AG20443 (cell line): ENCODE data around the gene DHTKD1.
"Not testable (repeated sequence)": the region's sequence is repeated elsewhere in the genome, so short reads cannot be mapped to it uniquely, and the experiment has no call there.

Experiments used
- DNase-seq: peaks from one replicate; pipeline ENCODE4 v3.0.0; 2012; ENCODE audit warnings: low spot score, mixed read lengths

DHTKD1 gene

GRCh38 chr10:12062754-12063482 is 5.8 kb upstream of the DHTKD1 start:
- DNase-seq = no peak

GRCh38 chr10:12063483-12063818 is 5.3 kb upstream of the DHTKD1 start:
- no peak for DNase-seq

- DNase-seq = peak; percentile 42
Observed at GRCh38 chr10:12067336-12067735, 1.4 kb upstream of the DHTKD1 start.

GRCh38 chr10:12071441-12071840 is 2.7 kb downstream of the DHTKD1 start:
- DNase-seq = not testable (repeated sequence)

GRCh38 chr10:12073526-12073925 is 4.8 kb downstream of the DHTKD1 start:
- peak; percentile 69 for DNase-seq

- no peak for DNase-seq
Observed at GRCh38 chr10:12077580-12078180, 8.9 kb downstream of the DHTKD1 start.

GRCh38 chr10:12081470-12081869 is 12.7 kb downstream of the DHTKD1 start:
- DNase-seq = no peak

GRCh38 chr10:12081879-12082557 is 13.3 kb downstream of the DHTKD1 start:
- DNase-seq = peak; percentile 17

GRCh38 chr10:12088919-12089318 is 20.2 kb downstream of the DHTKD1 start:
- no peak for DNase-seq

GRCh38 chr10:12091421-12091820 is 22.7 kb downstream of the DHTKD1 start:
- DNase-seq = no peak

GRCh38 chr10:12097361-12097760 is 28.6 kb downstream of the DHTKD1 start:
- DNase-seq = not testable (repeated sequence)

GRCh38 chr10:12097791-12098190 is 29.0 kb downstream of the DHTKD1 start:
- DNase-seq = no peak

- no peak for DNase-seq
Observed at GRCh38 chr10:12098966-12099365, 30.2 kb downstream of the DHTKD1 start.

GRCh38 chr10:12103802-12104201 is 35.0 kb downstream of the DHTKD1 start:
- DNase-seq = no peak

- no peak for DNase-seq
Observed at GRCh38 chr10:12107781-12108180, 39.0 kb downstream of the DHTKD1 start.

GRCh38 chr10:12109286-12109685 is 40.5 kb downstream of the DHTKD1 start:
- no peak for DNase-seq

- DNase-seq = no peak
Observed at GRCh38 chr10:12111528-12111927, 42.8 kb downstream of the DHTKD1 start.

GRCh38 chr10:12113627-12114026 is 44.9 kb downstream of the DHTKD1 start:
- DNase-seq = no peak

- no peak for DNase-seq
Observed at GRCh38 chr10:12121673-12122072, 52.9 kb downstream of the DHTKD1 start.

GRCh38 chr10:12129222-12130111 is 60.7 kb downstream of the DHTKD1 start, which contains the start of gene SEC61A2:
SEC61A2 (plus strand) TSS chr10:12129677; CDS start chr10:12129788, 111 bp downstream.
- peak; percentile 100 for DNase-seq

GRCh38 chr10:12130237-12130872 is 61.6 kb downstream of the DHTKD1 start:
- peak; percentile 68 for DNase-seq

- no peak for DNase-seq
Observed at GRCh38 chr10:12135631-12136030, 66.9 kb downstream of the DHTKD1 start.
